GM18868 (cell line): Measurements from ENCODE around the gene RAB11FIP3.

Source experiments
- ATAC-seq: cut with Tn5 transposase; IDR thresholded peaks from one replicate; pipeline ENCODE4 v1.9.1; 2021; ENCODE audit warnings: mild to moderate bottlenecking, moderate library complexity; ENCODE audit not compliant: unreplicated experiment

RAB11FIP3 gene

GRCh38 chr16:515175-515938, 89.9 kb downstream of the RAB11FIP3 start:
- ATAC-seq = no peak

- ATAC-seq = no peak
Measured at GRCh38 chr16:515939-516226, 90.4 kb downstream of the RAB11FIP3 start.

DNA sequence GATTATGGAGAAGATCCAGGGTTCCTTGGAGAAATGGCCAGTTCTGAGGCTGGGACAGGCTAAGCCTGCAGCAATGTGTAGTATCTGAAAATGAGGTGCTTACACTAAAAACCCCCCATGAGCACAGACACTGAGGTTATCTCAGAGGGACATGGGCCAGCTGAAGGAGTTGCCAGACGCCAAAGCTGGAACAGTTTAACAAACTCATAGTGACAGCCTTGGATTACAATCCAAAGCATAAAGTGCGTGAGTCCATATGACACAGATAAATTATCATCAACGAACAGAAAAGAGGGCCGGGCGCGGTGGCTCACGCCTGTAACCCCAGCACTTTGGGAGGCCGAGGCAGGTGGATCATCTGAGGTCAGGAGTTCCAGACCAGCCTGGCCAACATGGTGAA, 90.9 kb downstream of the RAB11FIP3 start:
- ATAC-seq = no peak

GRCh38 chr16:518858-519257, 93.4 kb downstream of the RAB11FIP3 start:
- ATAC-seq = no peak

GRCh38 chr16:519425-519824, 94.0 kb downstream of the RAB11FIP3 start:
- ATAC-seq = no peak

- no peak for ATAC-seq
Measured at GRCh38 chr16:519841-520687, 94.6 kb downstream of the RAB11FIP3 start.

GRCh38 chr16:520847-521246, 95.4 kb downstream of the RAB11FIP3 start:
- no peak for ATAC-seq

GRCh38 chr16:521381-522210, 96.1 kb downstream of the RAB11FIP3 start:
- no peak for ATAC-seq

DNA sequence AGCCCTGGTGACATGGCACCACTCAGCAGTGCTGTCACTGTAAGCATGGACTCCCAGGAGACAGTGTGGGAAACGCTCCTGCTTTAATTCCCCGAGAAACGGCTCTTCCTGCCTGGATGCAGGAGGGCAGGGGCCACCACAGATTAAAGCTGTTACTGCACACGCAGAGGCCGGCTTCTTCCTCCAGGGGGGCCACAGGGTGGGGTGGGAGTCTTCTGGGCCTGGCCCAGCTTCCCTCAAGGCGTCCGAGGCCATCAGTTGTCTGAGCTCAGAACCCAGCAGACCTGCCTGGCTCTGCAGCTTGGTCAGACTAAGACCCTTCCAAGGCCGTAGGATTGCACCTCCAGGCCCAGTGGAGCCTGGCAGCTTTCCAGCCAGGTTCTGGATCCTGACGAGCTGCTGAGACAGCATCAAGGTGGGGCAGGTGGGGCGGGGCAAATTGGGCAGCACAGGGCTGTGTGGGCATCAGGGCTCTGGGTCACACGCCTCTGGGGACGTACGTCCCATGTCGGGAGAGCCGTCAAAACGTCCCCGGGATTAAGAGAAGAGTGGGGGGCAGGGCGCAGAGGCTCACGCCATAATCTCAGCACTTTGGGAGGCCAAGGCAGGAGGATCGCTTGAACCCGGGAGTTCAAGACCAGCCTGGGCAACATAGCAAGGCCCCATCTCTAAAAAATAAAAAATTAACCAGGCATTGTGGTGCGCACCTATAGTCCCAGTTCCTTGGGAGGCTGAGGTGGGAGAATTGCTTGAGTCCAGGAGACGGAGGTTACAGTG, 97.1 kb downstream of the RAB11FIP3 start:
- no peak for ATAC-seq

- ATAC-seq = no peak
Measured at GRCh38 chr16:523097-523741, 97.8 kb downstream of the RAB11FIP3 start.

- no peak for ATAC-seq
Measured at GRCh38 chr16:524274-525040, 99.0 kb downstream of the RAB11FIP3 start.

DNA sequence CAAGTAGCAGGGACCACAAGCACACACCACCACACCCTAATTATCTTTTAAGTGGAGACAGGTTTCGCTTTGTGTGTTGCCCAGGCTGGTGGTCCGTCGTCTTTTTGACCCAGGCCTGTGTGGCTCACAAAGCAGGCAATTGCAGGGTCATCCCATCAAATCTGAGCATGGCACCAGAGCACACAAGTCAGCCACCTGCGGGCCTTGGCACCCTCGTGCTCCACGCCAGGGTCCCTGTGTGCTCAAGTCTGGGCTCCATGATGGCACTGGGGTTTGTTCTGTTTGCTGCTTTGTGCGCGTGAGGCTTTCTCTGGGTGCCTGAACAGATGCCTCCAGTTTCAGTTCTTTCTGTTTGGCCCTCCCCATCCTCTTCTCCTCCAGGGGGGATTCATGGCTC, 99.7 kb downstream of the RAB11FIP3 start:
- ATAC-seq = no peak

DNA sequence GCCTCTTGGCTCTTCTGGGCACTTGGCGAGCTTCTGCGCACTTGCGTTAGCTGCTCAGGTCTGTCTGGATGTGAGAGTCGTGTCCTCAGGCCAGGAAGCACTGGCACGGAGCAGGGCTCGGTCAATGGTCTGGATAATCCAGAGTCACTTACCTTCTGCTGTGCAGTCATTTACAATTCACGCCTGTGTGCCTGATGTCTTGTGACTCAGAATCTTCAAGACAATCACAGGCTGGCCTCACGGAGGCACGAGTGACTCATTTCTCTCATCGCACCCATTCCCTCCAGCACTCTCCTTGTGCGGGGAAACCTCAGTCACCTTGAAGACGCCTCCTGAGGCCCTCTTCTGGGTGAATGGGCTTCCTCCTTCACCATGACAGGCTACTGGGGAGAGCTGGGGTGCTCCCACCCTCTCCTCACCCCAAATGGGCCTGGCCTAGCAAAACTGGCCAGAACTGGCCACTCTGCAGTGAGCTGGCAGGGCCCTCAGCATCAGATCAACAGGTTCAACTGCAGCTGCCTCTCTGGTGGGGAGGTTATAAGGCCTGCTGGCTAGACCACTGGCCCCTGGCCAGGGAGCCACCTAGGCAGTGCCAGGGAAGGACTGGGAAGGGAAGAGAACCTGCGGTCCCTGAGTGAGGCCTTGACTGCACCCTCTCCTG, 100.2 kb downstream of the RAB11FIP3 start:
- no peak for ATAC-seq

GRCh38 chr16:526181-527014, 100.9 kb downstream of the RAB11FIP3 start:
- ATAC-seq = no peak

GRCh38 chr16:527015-527903, 101.8 kb downstream of the RAB11FIP3 start, which contains the start of gene CAPN15:
Gene CAPN15, plus strand, starts transcription at chr16:527712. Its CDS starts 19,127 bp downstream, at chr16:546839.
- peak; percentile 64 for ATAC-seq

- ATAC-seq = peak; percentile 10
Measured at GRCh38 chr16:528111-529011, 102.9 kb downstream of the RAB11FIP3 start.
